GM12864 (cell line): ENCODE measurements around the gene TSKS.
"Not testable (repeated sequence)": the region's sequence is repeated elsewhere in the genome, so short reads cannot be mapped to it uniquely, and the experiment has no call there.

Experiments
- DNase-seq: peaks from one replicate; pipeline ENCODE4 v3.0.0-alpha.2; 2011; ENCODE audit warnings: low read depth
- H3K4me3 ChIP-seq: 2 replicates; pipeline ENCODE4 v1.5.1; 2011; ENCODE audit warnings: mild to moderate bottlenecking, low read depth, low read length, control low read depth
- TF ChIP-seq, protein P1 (sequence below): IDR thresholded peaks from 2 replicates; pipeline ENCODE4 v1.5.1; 2011; ENCODE audit warnings: low read depth, mild to moderate bottlenecking, moderate library complexity, low read length, control low read depth, inconsistent platforms; ENCODE audit errors: missing control alignments

Gene TSKS

DNA sequence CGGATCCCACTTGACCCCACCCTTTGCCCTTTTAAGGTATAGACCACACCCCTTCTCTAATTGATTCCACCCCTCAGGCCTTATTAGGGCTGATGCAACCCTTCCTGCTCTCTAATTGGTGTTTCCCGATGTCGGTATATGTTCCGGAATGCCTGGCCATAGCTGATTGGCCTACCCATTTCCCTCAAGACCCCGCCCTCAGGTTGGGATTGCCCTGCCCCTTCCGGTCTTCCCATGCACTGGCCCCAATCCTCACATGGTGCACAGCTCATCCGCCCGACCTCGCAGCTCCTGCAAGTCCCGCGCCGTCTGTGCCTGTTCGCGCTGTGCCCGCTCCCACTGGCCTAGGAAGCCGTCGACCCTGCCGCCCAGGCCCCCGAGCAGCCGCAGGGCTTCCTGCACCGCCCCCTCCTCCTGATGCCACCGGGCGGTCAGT lies 18.1 kb downstream of the TSKS start:
- H3K4me3 ChIP-seq: no peak overlapping the region
- TF ChIP-seq, protein P1, sequence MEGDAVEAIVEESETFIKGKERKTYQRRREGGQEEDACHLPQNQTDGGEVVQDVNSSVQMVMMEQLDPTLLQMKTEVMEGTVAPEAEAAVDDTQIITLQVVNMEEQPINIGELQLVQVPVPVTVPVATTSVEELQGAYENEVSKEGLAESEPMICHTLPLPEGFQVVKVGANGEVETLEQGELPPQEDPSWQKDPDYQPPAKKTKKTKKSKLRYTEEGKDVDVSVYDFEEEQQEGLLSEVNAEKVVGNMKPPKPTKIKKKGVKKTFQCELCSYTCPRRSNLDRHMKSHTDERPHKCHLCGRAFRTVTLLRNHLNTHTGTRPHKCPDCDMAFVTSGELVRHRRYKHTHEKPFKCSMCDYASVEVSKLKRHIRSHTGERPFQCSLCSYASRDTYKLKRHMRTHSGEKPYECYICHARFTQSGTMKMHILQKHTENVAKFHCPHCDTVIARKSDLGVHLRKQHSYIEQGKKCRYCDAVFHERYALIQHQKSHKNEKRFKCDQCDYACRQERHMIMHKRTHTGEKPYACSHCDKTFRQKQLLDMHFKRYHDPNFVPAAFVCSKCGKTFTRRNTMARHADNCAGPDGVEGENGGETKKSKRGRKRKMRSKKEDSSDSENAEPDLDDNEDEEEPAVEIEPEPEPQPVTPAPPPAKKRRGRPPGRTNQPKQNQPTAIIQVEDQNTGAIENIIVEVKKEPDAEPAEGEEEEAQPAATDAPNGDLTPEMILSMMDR: no peak
- no peak for DNase-seq

DNA sequence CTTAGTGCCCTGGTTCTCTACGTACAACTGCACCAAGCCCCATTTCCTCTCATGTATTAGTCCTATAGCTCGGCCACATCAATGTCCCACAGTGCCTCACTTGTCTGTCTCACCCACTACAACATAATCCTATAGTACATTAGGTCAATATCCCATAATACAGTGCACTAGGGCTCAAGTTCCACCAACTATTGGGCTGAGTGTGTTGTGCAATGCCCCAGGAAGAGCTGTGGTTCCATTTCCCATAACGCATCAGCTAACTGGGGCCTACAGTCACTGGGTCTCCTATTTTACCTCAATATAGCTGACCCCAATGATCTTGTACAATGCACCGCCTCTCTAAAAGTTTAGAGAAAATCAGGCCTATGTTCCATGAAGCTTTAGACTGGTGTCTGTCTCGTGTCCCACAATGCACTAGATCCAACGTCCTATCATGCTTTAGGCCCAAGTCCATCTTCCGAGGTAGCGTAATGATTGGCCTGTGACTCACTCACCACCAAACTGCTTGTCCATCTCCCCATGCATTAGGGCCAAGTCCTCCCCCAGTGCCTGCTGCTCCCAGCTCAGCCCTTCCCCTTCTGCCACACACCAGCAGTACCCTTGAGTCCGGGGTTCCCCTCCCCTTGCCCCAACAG lies 21.8 kb downstream of the TSKS start:
- no peak for DNase-seq
- H3K4me3 ChIP-seq: no peak overlapping the region
- TF ChIP-seq, protein P1: no peak

DNA sequence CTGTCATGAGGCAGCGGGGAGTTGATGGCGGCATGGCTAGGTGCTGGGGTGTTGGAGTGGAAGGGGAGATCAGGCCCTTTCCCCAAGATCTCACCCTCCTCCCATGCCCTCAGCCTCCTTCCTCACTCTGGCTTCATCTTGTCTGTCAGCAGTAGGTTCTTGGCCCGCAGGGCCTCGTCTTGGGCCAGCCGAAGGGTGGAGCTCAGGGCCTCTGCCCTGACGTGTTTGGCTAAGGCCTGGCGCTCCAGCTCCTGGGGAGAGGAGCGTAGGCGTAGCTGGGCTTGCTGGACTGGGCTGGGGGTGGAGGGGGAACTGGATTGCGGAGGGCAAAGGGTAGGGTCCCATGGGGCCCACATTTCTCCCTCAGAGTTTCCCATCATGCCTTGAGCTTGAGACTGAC lies 23.2 kb downstream of the TSKS start:
- no peak for DNase-seq
- no peak overlapping the region for H3K4me3 ChIP-seq
- TF ChIP-seq, protein P1: no peak

DNA sequence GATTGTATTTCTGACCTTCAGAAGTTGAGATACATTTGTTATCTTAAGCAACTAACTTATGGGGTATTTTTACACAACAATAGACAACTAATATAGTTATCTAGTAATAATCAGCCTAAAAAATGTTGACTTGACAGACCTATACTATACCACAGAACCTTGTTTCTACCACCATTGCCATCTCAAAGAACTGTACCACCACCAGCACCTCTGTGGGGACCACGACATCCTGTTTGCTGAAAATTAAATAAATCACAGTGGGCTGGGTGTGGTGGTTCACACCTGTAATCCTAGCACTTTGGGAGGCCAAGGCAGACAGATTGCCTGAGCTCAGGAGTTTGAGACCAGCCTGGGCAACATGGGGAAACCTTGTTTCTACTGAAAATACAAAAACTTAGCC lies 24.0 kb downstream of the TSKS start:
- no peak overlapping the region for H3K4me3 ChIP-seq
- DNase-seq: no peak
- TF ChIP-seq, protein P1: no peak

DNA sequence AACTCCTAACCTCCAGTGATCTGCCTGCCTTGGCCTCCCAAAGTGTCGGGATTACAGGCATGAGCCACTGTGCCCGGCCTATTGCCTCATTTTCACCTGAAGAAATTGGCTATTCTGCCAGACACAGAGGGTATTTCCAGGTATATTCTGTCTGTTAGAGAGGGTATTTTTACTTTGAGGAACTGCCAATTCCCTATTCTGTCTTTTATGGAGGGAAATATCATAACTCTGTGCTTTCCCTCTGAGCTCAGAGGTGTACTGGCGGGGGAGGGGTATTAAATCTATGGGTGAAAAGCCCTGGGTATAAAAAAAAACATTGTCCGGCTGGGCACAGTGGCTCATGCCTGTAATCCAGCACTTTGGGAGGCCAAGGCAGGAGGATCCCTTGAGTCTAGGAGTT lies 24.8 kb downstream of the TSKS start:
- TF ChIP-seq, protein P1: no peak
- no peak overlapping the region for H3K4me3 ChIP-seq
- DNase-seq: no peak

DNA sequence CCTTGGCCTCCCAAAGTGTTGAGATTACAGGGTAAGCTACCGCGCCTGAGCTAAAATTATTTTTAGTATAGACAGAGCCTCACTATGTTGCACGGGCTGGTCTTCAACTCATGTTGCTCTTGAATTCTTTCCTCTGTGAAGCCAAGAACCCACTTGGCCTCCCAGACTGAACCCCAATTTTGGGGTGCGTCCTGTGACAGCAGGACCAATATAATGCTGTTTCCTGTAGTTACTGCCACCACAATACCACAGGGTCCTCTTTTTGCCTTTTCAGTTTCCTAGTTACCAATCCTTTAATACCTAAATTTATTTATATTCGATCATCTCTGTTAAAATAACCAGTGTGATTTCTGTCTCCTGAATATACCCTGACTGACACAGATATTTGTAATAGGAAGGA lies 32.9 kb downstream of the TSKS start:
- TF ChIP-seq, protein P1: no peak
- no peak overlapping the region for H3K4me3 ChIP-seq
- no peak for DNase-seq

DNA sequence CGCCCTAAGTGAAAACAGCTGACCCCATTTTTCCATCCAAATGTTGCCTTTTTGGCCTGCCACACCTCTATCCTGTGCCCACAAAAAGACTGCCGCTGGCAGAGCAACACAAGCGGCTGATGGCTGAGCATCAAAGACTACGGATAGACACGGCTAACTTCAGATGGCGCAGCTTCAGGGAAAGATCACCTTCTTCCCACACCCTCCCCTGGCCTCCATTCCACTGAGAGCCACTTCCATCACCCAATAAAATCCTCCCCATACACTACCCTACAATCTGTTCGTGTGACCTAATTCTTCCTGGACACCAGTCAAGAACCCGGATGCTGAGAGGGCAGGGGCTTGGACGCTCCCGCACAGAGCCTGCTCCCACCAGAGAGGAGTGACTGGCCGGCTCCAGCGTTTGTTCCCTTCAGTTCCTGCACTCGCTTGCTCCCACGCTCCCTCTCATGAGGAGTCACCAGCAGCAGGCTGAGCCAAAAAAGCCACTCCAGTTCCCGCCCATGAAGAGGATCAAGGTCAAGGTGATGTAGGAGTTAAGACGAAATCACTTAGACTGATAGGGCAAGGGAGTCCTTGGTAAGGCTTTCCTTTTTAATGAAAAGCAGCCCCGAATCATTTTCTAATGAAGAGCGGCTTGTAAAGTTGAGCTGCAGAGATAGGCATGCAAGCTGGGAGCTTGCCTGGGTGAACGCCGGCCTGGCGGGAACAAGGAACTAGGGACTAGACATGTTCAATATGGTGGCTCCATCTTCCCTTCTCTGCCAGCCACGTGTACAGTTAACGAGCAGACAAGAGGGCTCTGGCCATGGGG lies 35.7 kb downstream of the TSKS start:
- no peak overlapping the region for H3K4me3 ChIP-seq
- TF ChIP-seq, protein P1: no peak
- no peak for DNase-seq

DNA sequence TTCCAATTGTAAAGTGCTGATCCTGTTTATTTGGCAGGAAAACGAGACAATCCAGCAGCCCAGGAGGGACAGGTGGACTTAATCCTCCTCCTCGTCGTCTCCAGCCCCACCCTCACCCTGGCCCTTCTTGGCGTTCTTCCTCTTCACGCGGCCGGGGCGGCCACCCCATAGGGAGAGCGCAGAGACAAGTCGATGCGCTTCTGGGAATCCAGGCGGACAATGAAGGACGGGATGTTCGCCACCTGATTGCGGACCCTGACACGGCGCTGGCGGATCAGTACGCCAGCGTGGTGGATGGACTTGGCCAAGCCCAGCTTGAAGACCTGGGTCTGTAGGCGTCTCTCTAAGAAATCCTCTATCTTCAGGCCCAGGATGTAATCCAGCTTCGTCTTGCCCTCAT lies 43.7 kb downstream of the TSKS start:
- not testable (repeated sequence) for H3K4me3 ChIP-seq, DNase-seq
